SJCRH30 (cell line): ENCODE data around the gene FOCAD. TPM values are rescaled to one million over a fixed set of nuclear protein-coding genes. Genes with fewer than 3 reads are reported as not detected.

Source experiments
- DNase-seq, 2 experiments: peaks; one replicate each; pipeline ENCODE4 v3.0.0-alpha.2; 2015 to 2020
- H3K27ac ChIP-seq: fragments of 250-450 bp; sonication (Bioruptor Pico); 2 replicates; pipeline ENCODE4 v1.5.1; 2020; ENCODE audit warnings: mild to moderate bottlenecking, moderate library complexity
- H3K27me3 ChIP-seq: fragments of 250-450 bp; sonication (Bioruptor Pico); 2 replicates; pipeline ENCODE4 v1.5.1; 2020; ENCODE audit warnings: mild to moderate bottlenecking, moderate library complexity
- H3K36me3 ChIP-seq: fragments of 250-450 bp; sonication (Bioruptor Pico); 2 replicates; pipeline ENCODE4 v1.5.1; 2020; ENCODE audit warnings: mild to moderate bottlenecking, moderate library complexity
- H3K4me1 ChIP-seq: fragments of 250-450 bp; sonication (Bioruptor Pico); 2 replicates; pipeline ENCODE4 v1.5.1; 2020; ENCODE audit warnings: mild to moderate bottlenecking, moderate library complexity
- H3K4me3 ChIP-seq: fragments of 250-450 bp; sonication (Bioruptor Pico); 2 replicates; pipeline ENCODE4 v1.5.1; 2020; ENCODE audit warnings: mild to moderate bottlenecking, moderate library complexity
- H3K9me3 ChIP-seq: fragments of 250-450 bp; sonication (Bioruptor Pico); replicated peaks from 2 replicates; pipeline ENCODE4 v1.5.1; 2020; ENCODE audit warnings: mild to moderate bottlenecking, moderate library complexity
- total RNA-seq: library from RNA; depleted of rRNA; stranded (reverse); fragments of >200 nt; shearing (Covaris generic); gene quantifications from 2 replicates; pipeline ENCODE4 v1.2.3, GENCODE V29; 2014

The FOCAD gene
- total RNA-seq, 1 experiment from 2014 or later, result 24.1 TPM

- no peaks in the 10 kb centered on the region for H3K36me3 ChIP-seq
- H3K27me3 ChIP-seq, result no peaks in the 10 kb centered on the region
- no peak for DNase-seq
- H3K4me1 ChIP-seq, result no peaks in the 10 kb centered on the region
- H3K4me3 ChIP-seq, result no peak overlapping the region
- no peaks in the 10 kb centered on the region for H3K9me3 ChIP-seq
- H3K27ac ChIP-seq, result no peak overlapping the region
Measured at GRCh38 chr9:20990867-20991266, 306.8 kb downstream of the FOCAD start.

- Histone ChIP-seq H3K27ac (no peak overlapping the region), H3K4me1 (no peaks in the 10 kb centered on the region), H3K4me3 (no peak overlapping the region), H3K9me3 (no peaks in the 10 kb centered on the region), H3K27me3 (no peaks in the 10 kb centered on the region), H3K36me3 (peaks cover 3% of the 10 kb centered on the region; the same call in 1 of the 2 replicates)
- no peak for DNase-seq
Measured at GRCh38 chr9:20994486-20994885, 310.4 kb downstream of the FOCAD start.

- Histone ChIP-seq H3K27me3 (no peaks in the 10 kb centered on the region), H3K4me3 (no peak overlapping the region)
Measured at GRCh38 chr9:20995616-20996015, 311.6 kb downstream of the FOCAD start.

GRCh38 chr9:20996809-20997208 is 312.8 kb downstream of the FOCAD start:
- no peak for DNase-seq

More at GRCh38 chr9:20995616-20996015, 311.6 kb downstream of the FOCAD start:
- Histone ChIP-seq H3K9me3 (no peaks in the 10 kb centered on the region), H3K36me3 (peaks cover 3% of the 10 kb centered on the region; the same call in 1 of the 2 replicates), H3K27ac (no peak overlapping the region), H3K4me1 (no peaks in the 10 kb centered on the region)
- no peak for DNase-seq

GRCh38 chr9:20997503-20998076 is 313.5 kb downstream of the FOCAD start:
- Histone ChIP-seq H3K4me3 (no peak overlapping the region), H3K27me3 (no peaks in the 10 kb centered on the region), H3K4me1 (no peaks in the 10 kb centered on the region), H3K9me3 (no peaks in the 10 kb centered on the region), H3K36me3 (peaks cover 3% of the 10 kb centered on the region; the same call in 1 of the 2 replicates), H3K27ac (no peak overlapping the region)
- DNase-seq, result no peak

More at GRCh38 chr9:20996809-20997208, 312.8 kb downstream of the FOCAD start:
- Histone ChIP-seq H3K27me3 (no peaks in the 10 kb centered on the region), H3K4me3 (no peak overlapping the region), H3K4me1 (no peaks in the 10 kb centered on the region), H3K36me3 (peaks cover 3% of the 10 kb centered on the region; the same call in 1 of the 2 replicates), H3K9me3 (no peaks in the 10 kb centered on the region), H3K27ac (no peak overlapping the region)

GRCh38 chr9:21001581-21001980 is 317.5 kb downstream of the FOCAD start:
- Histone ChIP-seq H3K27me3 (no peaks in the 10 kb centered on the region), H3K4me1 (no peaks in the 10 kb centered on the region), H3K9me3 (no peaks in the 10 kb centered on the region), H3K4me3 (no peak overlapping the region), H3K27ac (no peak overlapping the region), H3K36me3 (peaks cover 3% of the 10 kb centered on the region; the same call in 1 of the 2 replicates)
- DNase-seq, result no peak

- H3K9me3 ChIP-seq, result no peaks in the 10 kb centered on the region
- no peak for DNase-seq
- peaks cover 3% of the 10 kb centered on the region; the same call in 1 of the 2 replicates for H3K36me3 ChIP-seq
Measured at GRCh38 chr9:21002040-21002439, 318.0 kb downstream of the FOCAD start.

GRCh38 chr9:21015129-21015815 is 331.2 kb downstream of the FOCAD start:
- no peaks in the 10 kb centered on the region for H3K27me3 ChIP-seq
- peaks cover 10% of the 10 kb centered on the region; the same call in 1 of the 2 replicates for H3K4me1 ChIP-seq
- peak in 1 of 2 experiments; percentile 29 for DNase-seq
- H3K36me3 ChIP-seq, result no peaks in the 10 kb centered on the region
- H3K27ac ChIP-seq, result no peak overlapping the region
- no peaks in the 10 kb centered on the region for H3K9me3 ChIP-seq
- H3K4me3 ChIP-seq, result no peak overlapping the region

More at GRCh38 chr9:21002040-21002439, 318.0 kb downstream of the FOCAD start:
- H3K27me3 ChIP-seq, result no peaks in the 10 kb centered on the region
- H3K27ac ChIP-seq, result no peak overlapping the region
- H3K4me3 ChIP-seq, result no peak overlapping the region
- no peaks in the 10 kb centered on the region for H3K4me1 ChIP-seq

- no peak for DNase-seq
- H3K9me3 ChIP-seq, result no peaks in the 10 kb centered on the region
- H3K27ac ChIP-seq, result no peak overlapping the region
Measured at GRCh38 chr9:21015995-21016394, 331.9 kb downstream of the FOCAD start.

GRCh38 chr9:21016701-21017491 is 332.8 kb downstream of the FOCAD start:
- H3K27ac ChIP-seq, result no peak overlapping the region
- H3K4me3 ChIP-seq, result no peak overlapping the region
- H3K27me3 ChIP-seq, result no peaks in the 10 kb centered on the region
- H3K4me1 ChIP-seq, result peaks cover 10% of the 10 kb centered on the region; the same call in 1 of the 2 replicates
- H3K36me3 ChIP-seq, result no peaks in the 10 kb centered on the region
- no peaks in the 10 kb centered on the region for H3K9me3 ChIP-seq
- no peak for DNase-seq

More at GRCh38 chr9:21015995-21016394, 331.9 kb downstream of the FOCAD start:
- H3K36me3 ChIP-seq, result no peaks in the 10 kb centered on the region
- H3K4me3 ChIP-seq, result no peak overlapping the region
- no peaks in the 10 kb centered on the region for H3K27me3 ChIP-seq
- H3K4me1 ChIP-seq, result peaks cover 10% of the 10 kb centered on the region; the same call in 1 of the 2 replicates

GRCh38 chr9:21018177-21018576 is 334.1 kb downstream of the FOCAD start:
- H3K9me3 ChIP-seq, result no peaks in the 10 kb centered on the region
- no peaks in the 10 kb centered on the region for H3K36me3 ChIP-seq
- H3K4me3 ChIP-seq, result no peak overlapping the region
- H3K4me1 ChIP-seq, result peaks cover 10% of the 10 kb centered on the region; the same call in 1 of the 2 replicates
- H3K27me3 ChIP-seq, result no peaks in the 10 kb centered on the region
- no peak overlapping the region for H3K27ac ChIP-seq
- DNase-seq, result no peak

GRCh38 chr9:21023861-21024260 is 339.8 kb downstream of the FOCAD start:
- DNase-seq, result no peak
- Histone ChIP-seq H3K27ac (no peak overlapping the region), H3K9me3 (no peaks in the 10 kb centered on the region), H3K4me3 (no peak overlapping the region), H3K36me3 (no peaks in the 10 kb centered on the region), H3K27me3 (no peaks in the 10 kb centered on the region), H3K4me1 (peaks cover 5% of the 10 kb centered on the region; the same call in 1 of the 2 replicates)

GRCh38 chr9:21027295-21027694 is 343.2 kb downstream of the FOCAD start:
- no peaks in the 10 kb centered on the region for H3K36me3 ChIP-seq
- no peak overlapping the region for H3K27ac ChIP-seq
- no peak overlapping the region for H3K4me3 ChIP-seq
- no peak for DNase-seq
- H3K4me1 ChIP-seq, result no peaks in the 10 kb centered on the region
- no peaks in the 10 kb centered on the region for H3K27me3 ChIP-seq
- H3K9me3 ChIP-seq, result no peaks in the 10 kb centered on the region

GRCh38 chr9:21028466-21028865 is 344.4 kb downstream of the FOCAD start:
- no peaks in the 10 kb centered on the region for H3K27me3 ChIP-seq
- DNase-seq, result no peak
- H3K27ac ChIP-seq, result no peak overlapping the region
- H3K4me3 ChIP-seq, result no peak overlapping the region
- H3K36me3 ChIP-seq, result no peaks in the 10 kb centered on the region
- no peaks in the 10 kb centered on the region for H3K9me3 ChIP-seq
- no peaks in the 10 kb centered on the region for H3K4me1 ChIP-seq

GRCh38 chr9:21029661-21030060 is 345.6 kb downstream of the FOCAD start:
- H3K9me3 ChIP-seq, result no peaks in the 10 kb centered on the region
- no peak overlapping the region for H3K4me3 ChIP-seq
- no peak for DNase-seq
- H3K4me1 ChIP-seq, result no peaks in the 10 kb centered on the region
- no peak overlapping the region for H3K27ac ChIP-seq
- H3K27me3 ChIP-seq, result no peaks in the 10 kb centered on the region
- no peaks in the 10 kb centered on the region for H3K36me3 ChIP-seq
